Ascending aorta (tissue), 2 donors: ENCODE data around the gene SCNN1G. TPM values are rescaled to one million over a fixed set of nuclear protein-coding genes. Genes with fewer than 3 reads are reported as not detected.

ENCODE experiments used
- DNase-seq, 2 donors: peaks; one replicate each; pipeline ENCODE4 v3.0.0-alpha.2; 2019; ENCODE audit warnings: low spot score in 2 of 2
- H3K27ac ChIP-seq, 2 donors: fragments of 200-600 bp; sonication (generic); one replicate each; pipeline ENCODE4 v1.5.1; 2016 to 2017; ENCODE audit warnings: mild to moderate bottlenecking in 1 of 2
- H3K27me3 ChIP-seq: fragments of 200-600 bp; sonication (generic); one replicate; pipeline ENCODE4 v1.5.1; 2017
- H3K36me3 ChIP-seq, 2 donors: fragments of 200-600 bp; sonication (generic); one replicate each; pipeline ENCODE4 v1.5.1; 2016
- H3K4me1 ChIP-seq, 2 donors: fragments of 200-600 bp; sonication (generic); one replicate each; pipeline ENCODE4 v1.5.1; 2016 to 2017; ENCODE audit warnings: mild to moderate bottlenecking in 1 of 2
- H3K4me3 ChIP-seq, 2 donors: fragments of 200-600 bp; sonication (generic); one replicate each; pipeline ENCODE4 v1.5.1; 2016 to 2017; ENCODE audit warnings: mild to moderate bottlenecking in 1 of 2
- H3K9me3 ChIP-seq, 2 donors: fragments of 200-600 bp; sonication (generic); one replicate each; pipeline ENCODE4 v1.5.1; 2016
- CTCF ChIP-seq, 3 experiments: fragments of 200-600 bp in 2 of 3; fragments of 450-650 bp in 1 of 3; sonication (generic) in 2 of 3; IDR thresholded peaks; one replicate each; pipeline ENCODE4 v1.5.1; 2016 to 2019; ENCODE audit warnings: antibody characterized with exemption in 3 of 3, mild to moderate bottlenecking in 1 of 3, moderate library complexity in 1 of 3
- intact Hi-C: fragments of 100-400 bp; cut with DNase I; formaldehyde crosslinking; loops from one replicate; pipeline ENCODE4 v1.15.1; 2023
- total RNA-seq: library from RNA; depleted of rRNA; stranded (reverse); fragments of >200 nt; gene quantifications from one replicate; pipeline ENCODE4 v1.1.0, GENCODE V29; 2016

SCNN1G gene
- total RNA-seq, 1 donor from 2014 or later: not detected

- H3K4me1 ChIP-seq: peaks cover 7 to 47% of the 10 kb centered on the region in 2 donors
- intact Hi-C loops: loop anchor here (5.0 to 10.0 kb wide), 4 partner anchors 38 to 1990 kb away; partner anchors contain the start of genes DNAH3 and LDAF1
- no peak for TF ChIP-seq CTCF (IDR thresholded peaks at IDR 0.05)
- H3K4me3 ChIP-seq: peak overlapping the region in 1 of 2 donors; percentile 25
- no peaks in the 10 kb centered on the region for H3K27me3 ChIP-seq
- DNase-seq: no peak
- no peaks in the 10 kb centered on the region for H3K36me3 ChIP-seq
- H3K27ac ChIP-seq: peak overlapping the region; percentile 24 to 61
- no peaks in the 10 kb centered on the region for H3K9me3 ChIP-seq
These were observed 37.4 kb upstream of the SCNN1G start for GRCh38 chr16:23145186-23145585.

GRCh38 chr16:23145608-23146007 is 36.9 kb upstream of the SCNN1G start:
- intact Hi-C loops: loop anchor here (5.0 to 10.0 kb wide), 4 partner anchors 38 to 1991 kb away; partner anchors contain the start of genes DNAH3 and LDAF1
- Histone ChIP-seq H3K4me1 (peaks cover 7 to 47% of the 10 kb centered on the region in 2 donors), H3K27me3 (no peaks in the 10 kb centered on the region), H3K4me3 (peak overlapping the region in 1 of 2 donors; percentile 25), H3K36me3 (no peaks in the 10 kb centered on the region), H3K27ac (peak overlapping the region; percentile 43 to 61), H3K9me3 (no peaks in the 10 kb centered on the region)
- TF ChIP-seq CTCF (IDR thresholded peaks at IDR 0.05): no peak
- no peak for DNase-seq

- Histone ChIP-seq H3K4me3 (peak overlapping the region in 1 of 2 donors; percentile 76), H3K27ac (peak overlapping the region in 1 of 2 donors; percentile 43), H3K9me3 (no peaks in the 10 kb centered on the region), H3K27me3 (no peaks in the 10 kb centered on the region), H3K4me1 (peaks cover 6 to 47% of the 10 kb centered on the region in 2 donors), H3K36me3 (no peaks in the 10 kb centered on the region)
- intact Hi-C loops: loop anchor here (5.0 to 10.0 kb wide), 4 partner anchors 40 to 1992 kb away; partner anchors contain the start of genes DNAH3 and LDAF1
- TF ChIP-seq CTCF (IDR thresholded peaks at IDR 0.05): no peak
- DNase-seq: no peak
These were observed 35.5 kb upstream of the SCNN1G start for GRCh38 chr16:23146877-23147601.

GRCh38 chr16:23147666-23148065 is 34.9 kb upstream of the SCNN1G start:
- Histone ChIP-seq H3K27ac (no peak overlapping the region), H3K27me3 (no peaks in the 10 kb centered on the region), H3K4me3 (peak overlapping the region; percentile 76 to 88), H3K9me3 (no peaks in the 10 kb centered on the region), H3K36me3 (no peaks in the 10 kb centered on the region), H3K4me1 (peaks cover 3 to 43% of the 10 kb centered on the region in 2 donors)
- no peak for TF ChIP-seq CTCF (IDR thresholded peaks at IDR 0.05)
- DNase-seq: no peak
- intact Hi-C loops: loop anchor here (2.0 to 10.0 kb wide), 6 partner anchors 15 to 1993 kb away; partner anchors contain the start of genes DNAH3, LDAF1 and METTL9

- Histone ChIP-seq H3K27ac (peak overlapping the region; percentile 75 to 83), H3K4me3 (peak overlapping the region; percentile 76 to 88), H3K9me3 (no peaks in the 10 kb centered on the region), H3K27me3 (no peaks in the 10 kb centered on the region), H3K4me1 (peaks cover 3 to 40% of the 10 kb centered on the region in 2 donors), H3K36me3 (no peaks in the 10 kb centered on the region)
- TF ChIP-seq CTCF (IDR thresholded peaks at IDR 0.05): no peak
- DNase-seq: no peak
- intact Hi-C loops: loop anchor here (2.0 to 10.0 kb wide), 6 partner anchors 15 to 1993 kb away; partner anchors contain the start of genes DNAH3, LDAF1 and METTL9
These were observed 34.4 kb upstream of the SCNN1G start for GRCh38 chr16:23148166-23148512.
